ENCODE results near the gene MUSK.
A peak's percentile ranks its signal among the peaks of the same experiment; 100 is the strongest.

MUSK gene

GRCh38 chr9:110764006-110764405, 95.4 kb downstream of the MUSK start:
- H3K4me3 ChIP-seq (ENCODE audit: low read depth, low read length), result no peak overlapping the region
- TF ChIP-seq, protein P1, sequence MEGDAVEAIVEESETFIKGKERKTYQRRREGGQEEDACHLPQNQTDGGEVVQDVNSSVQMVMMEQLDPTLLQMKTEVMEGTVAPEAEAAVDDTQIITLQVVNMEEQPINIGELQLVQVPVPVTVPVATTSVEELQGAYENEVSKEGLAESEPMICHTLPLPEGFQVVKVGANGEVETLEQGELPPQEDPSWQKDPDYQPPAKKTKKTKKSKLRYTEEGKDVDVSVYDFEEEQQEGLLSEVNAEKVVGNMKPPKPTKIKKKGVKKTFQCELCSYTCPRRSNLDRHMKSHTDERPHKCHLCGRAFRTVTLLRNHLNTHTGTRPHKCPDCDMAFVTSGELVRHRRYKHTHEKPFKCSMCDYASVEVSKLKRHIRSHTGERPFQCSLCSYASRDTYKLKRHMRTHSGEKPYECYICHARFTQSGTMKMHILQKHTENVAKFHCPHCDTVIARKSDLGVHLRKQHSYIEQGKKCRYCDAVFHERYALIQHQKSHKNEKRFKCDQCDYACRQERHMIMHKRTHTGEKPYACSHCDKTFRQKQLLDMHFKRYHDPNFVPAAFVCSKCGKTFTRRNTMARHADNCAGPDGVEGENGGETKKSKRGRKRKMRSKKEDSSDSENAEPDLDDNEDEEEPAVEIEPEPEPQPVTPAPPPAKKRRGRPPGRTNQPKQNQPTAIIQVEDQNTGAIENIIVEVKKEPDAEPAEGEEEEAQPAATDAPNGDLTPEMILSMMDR (IDR thresholded peaks at IDR 0.05; ENCODE audit: low read depth, low read length), result no peak
- no peak for DNase-seq (ENCODE audit: low read depth, low spot score)
- in situ Hi-C loops (cut with HindIII; ENCODE audit: low sequenced_read_pairs), result no loop called here

DNA sequence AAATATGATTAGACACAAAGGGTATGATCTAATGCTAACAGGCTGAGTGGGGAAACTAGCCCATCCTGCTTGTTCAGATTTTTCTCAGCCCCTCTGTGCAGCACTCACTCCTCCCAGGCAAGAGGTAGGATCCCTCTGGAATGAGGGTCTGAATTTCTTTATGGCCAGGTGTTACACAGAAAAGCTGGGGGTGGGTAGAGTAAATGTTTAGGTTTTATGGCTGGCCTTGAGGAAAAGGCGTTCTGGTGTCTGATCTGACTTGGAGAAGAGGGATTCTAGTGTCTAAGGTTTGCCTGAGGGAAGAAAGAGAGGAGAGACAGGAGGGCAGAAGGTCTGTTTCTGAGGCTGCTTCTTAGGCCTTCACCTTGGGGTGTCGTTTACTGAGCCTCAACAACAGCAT, 97.3 kb downstream of the MUSK start:
- no peak for DNase-seq (ENCODE audit: low read depth, low spot score)
- no peak overlapping the region for H3K4me3 ChIP-seq (ENCODE audit: low read depth, low read length)
- in situ Hi-C loops (cut with HindIII; ENCODE audit: low sequenced_read_pairs), result no loop called here
- TF ChIP-seq, protein P1 (IDR thresholded peaks at IDR 0.05; ENCODE audit: low read depth, low read length), result no peak

DNA sequence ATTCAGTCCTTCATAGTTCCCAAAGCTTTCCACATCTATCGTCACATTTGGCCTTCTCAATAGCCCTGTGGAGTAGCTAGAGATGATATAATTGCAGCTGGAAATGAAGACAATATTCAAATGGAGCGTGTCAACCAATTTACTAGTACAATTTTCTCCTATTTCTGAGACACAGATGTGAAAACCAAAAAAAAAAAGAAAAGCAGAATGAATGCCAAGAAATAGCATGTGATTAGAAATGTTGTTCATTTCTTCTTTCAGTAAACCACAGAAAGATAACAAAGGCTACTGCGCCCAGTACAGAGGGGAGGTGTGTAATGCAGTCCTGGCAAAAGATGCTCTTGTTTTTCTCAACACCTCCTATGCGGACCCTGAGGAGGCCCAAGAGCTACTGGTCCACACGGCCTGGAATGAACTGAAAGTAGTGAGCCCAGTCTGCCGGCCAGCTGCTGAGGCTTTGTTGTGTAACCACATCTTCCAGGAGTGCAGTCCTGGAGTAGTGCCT, 99.0 kb downstream of the MUSK start:
- in situ Hi-C loops (cut with HindIII; ENCODE audit: low sequenced_read_pairs), result no loop called here
- peak; percentile 71 for DNase-seq (ENCODE audit: low read depth, low spot score)
- H3K4me3 ChIP-seq (ENCODE audit: low read depth, low read length), result no peak overlapping the region
- TF ChIP-seq, protein P1 (IDR thresholded peaks at IDR 0.05; ENCODE audit: low read depth, low read length), result no peak

DNA sequence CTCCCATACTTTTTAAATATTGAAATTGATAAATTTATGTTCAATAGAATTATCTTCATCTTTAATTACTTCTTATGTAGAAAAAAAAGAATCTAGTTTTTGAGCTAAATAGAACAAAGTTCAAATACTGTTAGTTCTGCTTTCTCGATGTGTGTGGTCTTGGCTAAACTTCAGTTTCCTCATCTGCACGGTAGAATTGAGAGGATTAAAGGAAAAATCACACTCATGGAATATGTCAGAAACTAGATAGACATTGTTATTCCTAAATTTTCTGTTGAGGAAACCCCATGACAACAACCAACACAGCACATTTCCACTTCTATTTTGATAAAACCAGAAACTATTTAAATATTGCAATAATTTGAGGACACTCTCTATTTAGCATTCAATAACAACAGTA, 100.3 kb downstream of the MUSK start:
- DNase-seq (ENCODE audit: low read depth, low spot score), result no peak
- H3K4me3 ChIP-seq (ENCODE audit: low read depth, low read length), result no peak overlapping the region
- in situ Hi-C loops (cut with HindIII; ENCODE audit: low sequenced_read_pairs), result no loop called here
- TF ChIP-seq, protein P1 (IDR thresholded peaks at IDR 0.05; ENCODE audit: low read depth, low read length), result no peak

DNA sequence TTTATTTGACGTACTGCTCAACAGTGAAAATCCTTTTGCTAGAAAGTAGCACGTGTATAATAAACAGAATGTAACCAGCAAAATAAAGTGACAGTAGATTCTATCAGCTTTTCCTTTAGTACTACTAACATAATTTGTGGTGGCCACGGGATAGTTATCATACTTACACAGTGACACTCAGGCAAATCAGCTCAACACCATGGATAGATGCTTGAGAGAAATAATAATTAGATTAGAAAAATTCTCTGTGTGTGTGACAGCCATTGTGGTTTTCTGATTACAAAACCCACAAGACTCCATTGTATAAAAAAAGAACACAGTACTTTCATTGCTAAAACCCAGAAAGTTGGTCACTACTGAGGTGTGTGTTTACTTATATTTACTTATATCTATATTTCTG, 101.1 kb downstream of the MUSK start:
- H3K4me3 ChIP-seq (ENCODE audit: low read depth, low read length), result no peak overlapping the region
- peak; percentile 46 for DNase-seq (ENCODE audit: low read depth, low spot score)
- TF ChIP-seq, protein P1 (IDR thresholded peaks at IDR 0.05; ENCODE audit: low read depth, low read length), result no peak
- in situ Hi-C loops (cut with HindIII; ENCODE audit: low sequenced_read_pairs), result no loop called here

- no peak overlapping the region for H3K4me3 ChIP-seq (ENCODE audit: low read depth, low read length)
- TF ChIP-seq, protein P1 (IDR thresholded peaks at IDR 0.05; ENCODE audit: low read depth, low read length), result no peak
- no peak for DNase-seq (ENCODE audit: low read depth, low spot score)
- in situ Hi-C loops (cut with HindIII; ENCODE audit: low sequenced_read_pairs), result no loop called here
Observed at GRCh38 chr9:110775724-110776123, 107.1 kb downstream of the MUSK start.

DNA sequence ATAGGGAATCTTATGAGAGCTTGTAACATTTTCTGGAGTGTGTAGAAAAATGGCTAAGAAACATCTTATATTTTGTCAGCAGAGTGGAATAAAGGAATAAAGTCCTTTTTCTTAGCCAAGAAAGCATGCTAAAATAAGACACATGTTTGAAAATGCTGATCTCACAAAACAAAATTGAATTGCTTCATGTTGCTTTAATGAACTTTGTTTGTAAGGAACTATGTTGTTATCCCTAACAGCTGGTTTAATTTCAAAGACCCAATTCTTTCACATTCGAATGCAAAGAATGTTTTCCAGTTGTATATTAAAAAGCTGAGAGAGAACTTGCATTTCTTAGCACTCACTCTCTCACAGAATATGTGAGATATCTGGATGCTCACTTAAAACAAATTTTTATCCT, 107.6 kb downstream of the MUSK start:
- in situ Hi-C loops (cut with HindIII; ENCODE audit: low sequenced_read_pairs), result no loop called here
- TF ChIP-seq, protein P1 (IDR thresholded peaks at IDR 0.05; ENCODE audit: low read depth, low read length), result no peak
- no peak for DNase-seq (ENCODE audit: low read depth, low spot score)
- no peak overlapping the region for H3K4me3 ChIP-seq (ENCODE audit: low read depth, low read length)

Measured in astrocyte of the spinal cord (primary cell).